GM18907 (cell line): ENCODE results near the gene TRAPPC5.

Experiments used
- ATAC-seq: cut with Tn5 transposase; IDR thresholded peaks from one replicate; pipeline ENCODE4 v1.9.1; 2021; ENCODE audit warnings: mild to moderate bottlenecking, moderate library complexity; ENCODE audit not compliant: unreplicated experiment

Gene TRAPPC5

GRCh38 chr19:7645656-7646425 lies 34.8 kb upstream of the TRAPPC5 start:
- no peak for ATAC-seq

DNA sequence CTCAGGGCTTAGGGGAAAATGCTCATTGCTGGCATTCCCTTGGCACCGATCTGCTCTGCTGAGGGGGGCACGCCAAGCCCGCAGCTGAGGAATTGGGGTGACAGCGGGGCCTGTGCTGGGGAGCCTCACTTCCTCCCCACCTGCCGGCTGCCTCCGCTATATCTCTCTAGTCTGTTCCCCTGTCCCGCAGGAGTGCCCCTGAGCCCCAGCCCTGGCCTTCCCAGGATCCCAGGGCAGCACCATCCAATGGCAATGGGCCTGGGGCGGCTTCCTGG lies 34.3 kb upstream of the TRAPPC5 start:
- ATAC-seq, result no peak

DNA sequence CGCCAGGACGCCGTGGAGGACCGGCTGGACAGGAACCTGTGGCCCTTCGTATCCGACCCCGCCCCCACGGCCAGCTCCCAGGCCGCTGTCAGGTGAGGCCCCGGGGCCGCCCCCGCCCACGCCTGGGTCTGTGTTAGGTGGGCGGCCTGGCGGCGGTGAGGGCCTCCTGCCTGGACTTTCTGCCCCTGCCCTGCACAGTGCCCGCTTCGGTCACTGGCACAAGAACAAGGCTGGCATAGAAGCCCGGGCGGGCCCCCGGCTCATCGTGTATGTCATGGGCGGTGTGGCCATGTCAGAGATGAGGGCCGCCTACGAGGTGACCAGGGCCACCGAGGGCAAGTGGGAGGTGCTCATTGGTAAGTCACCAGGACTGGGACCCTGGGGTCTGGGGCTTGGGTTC lies 33.5 kb upstream of the TRAPPC5 start:
- no peak for ATAC-seq

DNA sequence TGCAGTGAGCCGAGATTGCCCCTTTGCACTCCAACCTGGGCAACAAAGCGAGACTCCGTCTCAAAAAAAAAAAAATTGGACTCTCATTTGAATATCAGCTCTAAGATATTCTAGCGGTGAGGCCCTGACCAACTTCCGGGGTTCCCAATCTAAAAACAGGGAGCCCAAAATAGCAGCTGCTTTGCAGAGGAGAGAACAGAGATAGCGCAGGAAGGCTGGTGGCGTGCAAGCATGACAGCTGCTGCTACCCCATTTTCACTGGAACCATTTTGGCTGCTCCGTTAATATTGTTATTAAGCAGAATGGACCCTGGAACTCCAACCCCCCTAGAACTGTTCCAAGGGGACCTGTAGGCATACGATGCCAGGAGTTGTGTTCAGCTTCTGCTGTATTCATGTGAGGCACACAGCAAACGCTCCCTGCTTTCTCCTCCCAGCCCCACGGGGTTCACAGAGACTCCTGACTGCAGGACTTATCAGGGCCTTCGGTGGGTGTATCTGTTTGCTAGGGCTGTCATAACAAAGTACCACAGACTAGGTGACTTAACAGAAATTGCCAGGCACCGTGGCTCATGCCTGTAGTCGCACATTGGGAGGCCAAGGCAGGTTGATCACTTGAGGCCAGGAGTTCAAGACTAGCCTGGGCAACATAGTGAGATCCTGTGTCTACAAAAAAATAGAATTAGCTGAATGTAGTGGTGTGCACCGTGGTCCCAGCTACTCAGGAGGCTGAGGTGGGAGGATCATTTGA lies 32.2 kb upstream of the TRAPPC5 start:
- no peak for ATAC-seq

DNA sequence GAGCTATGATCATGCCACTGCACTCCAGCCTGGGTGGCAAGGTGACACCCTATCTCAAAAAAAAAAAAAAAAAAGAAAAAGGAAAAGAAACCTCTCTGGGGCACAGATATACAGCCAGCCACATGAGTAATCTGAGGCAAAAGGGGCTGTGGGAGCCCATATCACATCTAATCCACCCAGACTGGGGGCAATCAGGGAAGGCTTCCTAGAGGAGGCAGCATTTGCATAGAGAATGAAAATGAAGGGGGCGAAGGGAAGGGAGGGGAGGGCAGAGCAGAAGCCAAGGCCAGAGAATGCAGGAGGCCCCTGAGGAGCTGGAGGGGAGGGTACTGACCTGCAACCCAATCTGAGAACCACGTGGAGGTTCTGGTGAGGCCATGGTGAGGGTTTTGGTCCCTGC lies 30.5 kb upstream of the TRAPPC5 start:
- ATAC-seq, result no peak

DNA sequence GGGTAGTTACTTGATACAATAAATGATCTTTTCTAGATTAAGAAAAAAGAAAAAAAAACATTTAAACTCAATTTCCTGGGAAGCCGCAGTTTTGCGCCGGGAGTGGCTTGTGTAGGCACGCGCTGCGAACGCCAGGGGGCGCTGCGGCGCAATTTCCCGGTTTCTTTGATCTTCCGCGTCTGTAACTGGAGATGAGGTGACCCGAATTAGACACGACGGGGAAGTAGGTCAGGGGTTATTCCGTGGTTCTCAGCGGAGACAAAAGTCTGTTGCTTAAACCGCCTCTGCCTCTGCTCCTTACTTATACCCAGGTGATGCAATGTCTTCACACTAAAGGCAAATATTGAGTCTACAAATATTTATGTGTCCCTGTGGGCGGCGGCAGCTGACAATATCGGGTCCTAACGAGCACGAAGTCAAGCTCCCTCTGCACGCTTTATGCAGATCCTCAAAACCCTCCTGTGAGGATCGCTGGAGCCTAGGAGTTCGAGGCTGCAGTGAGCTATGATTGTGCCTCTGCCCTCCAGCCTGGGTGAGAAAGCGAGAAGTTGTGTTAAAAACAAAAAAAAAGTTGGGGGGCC lies 28.5 kb upstream of the TRAPPC5 start:
- no peak for ATAC-seq

DNA sequence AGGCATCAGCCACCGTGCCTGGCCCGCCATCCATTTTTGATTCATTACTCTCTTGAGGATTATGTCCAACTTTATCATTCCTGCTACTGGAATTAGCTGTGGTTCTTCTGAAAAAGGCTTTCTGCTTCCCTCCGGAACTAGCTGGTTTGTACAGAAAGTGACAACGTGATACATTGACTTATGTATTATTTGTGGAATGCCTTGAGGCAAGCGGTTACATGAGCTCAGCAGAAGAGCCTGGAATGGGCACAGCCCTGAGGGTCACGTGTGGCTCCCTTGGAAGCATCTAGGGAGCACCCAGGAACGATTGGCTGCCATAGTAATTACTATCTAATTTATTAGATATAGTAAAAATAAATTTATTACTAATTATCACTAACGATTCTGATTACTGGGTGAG lies 26.2 kb upstream of the TRAPPC5 start:
- ATAC-seq, result no peak

GRCh38 chr19:7655581-7655980 lies 25.1 kb upstream of the TRAPPC5 start:
- no peak for ATAC-seq

DNA sequence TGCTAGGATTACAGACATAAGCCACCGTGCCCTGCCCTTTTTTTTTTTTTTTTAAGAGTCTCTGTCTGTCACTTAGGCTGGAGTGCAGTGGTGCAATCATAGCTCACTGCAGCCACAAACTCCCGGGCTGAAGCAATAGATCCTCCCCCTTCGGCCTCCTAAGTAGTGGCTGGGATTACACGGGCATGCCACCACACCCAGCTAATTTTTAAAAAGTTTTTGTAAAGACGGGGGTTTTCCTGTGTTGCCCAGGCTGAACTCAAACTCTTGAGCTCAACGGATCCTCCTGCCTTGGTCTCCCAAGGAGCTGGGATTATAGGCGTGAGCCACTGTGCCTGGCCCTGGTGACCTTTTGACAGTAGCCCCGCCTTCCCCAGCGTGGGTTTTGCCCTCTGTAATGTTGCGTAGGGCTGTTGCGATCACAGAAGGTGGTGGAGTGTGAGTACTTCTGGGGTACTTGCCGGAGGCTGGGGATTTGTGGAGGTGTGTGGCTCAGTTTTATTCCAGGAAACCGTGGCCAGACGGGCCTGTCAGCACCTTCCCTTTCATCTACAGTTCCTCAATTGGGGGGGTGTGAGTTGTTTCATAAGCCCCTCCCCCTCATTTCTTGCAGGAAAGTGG lies 23.4 kb upstream of the TRAPPC5 start:
- ATAC-seq, result no peak

DNA sequence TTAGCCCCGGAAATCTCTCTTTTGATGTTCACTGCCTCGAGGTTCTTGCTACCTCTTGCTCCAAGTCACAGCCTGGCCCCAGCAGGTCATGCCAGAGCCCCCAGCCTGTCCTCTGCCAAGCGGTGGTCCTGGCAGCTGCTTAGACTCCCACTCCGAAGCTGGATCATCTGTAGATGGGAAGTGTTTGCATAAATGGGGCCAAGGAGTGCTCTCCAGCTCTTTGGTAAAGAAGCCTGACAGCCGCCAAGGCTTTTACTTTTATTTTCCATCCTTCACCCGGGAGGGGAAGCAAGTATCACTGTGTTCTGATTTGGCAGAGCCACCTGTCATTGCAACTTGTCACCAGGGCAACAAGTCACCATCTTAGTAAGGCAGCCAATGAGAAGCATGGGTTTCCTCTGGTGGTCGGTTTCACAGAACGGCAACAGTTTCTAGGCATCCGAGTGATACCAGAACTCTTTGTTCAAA lies 22.4 kb upstream of the TRAPPC5 start:
- ATAC-seq, result peak; percentile 65

DNA sequence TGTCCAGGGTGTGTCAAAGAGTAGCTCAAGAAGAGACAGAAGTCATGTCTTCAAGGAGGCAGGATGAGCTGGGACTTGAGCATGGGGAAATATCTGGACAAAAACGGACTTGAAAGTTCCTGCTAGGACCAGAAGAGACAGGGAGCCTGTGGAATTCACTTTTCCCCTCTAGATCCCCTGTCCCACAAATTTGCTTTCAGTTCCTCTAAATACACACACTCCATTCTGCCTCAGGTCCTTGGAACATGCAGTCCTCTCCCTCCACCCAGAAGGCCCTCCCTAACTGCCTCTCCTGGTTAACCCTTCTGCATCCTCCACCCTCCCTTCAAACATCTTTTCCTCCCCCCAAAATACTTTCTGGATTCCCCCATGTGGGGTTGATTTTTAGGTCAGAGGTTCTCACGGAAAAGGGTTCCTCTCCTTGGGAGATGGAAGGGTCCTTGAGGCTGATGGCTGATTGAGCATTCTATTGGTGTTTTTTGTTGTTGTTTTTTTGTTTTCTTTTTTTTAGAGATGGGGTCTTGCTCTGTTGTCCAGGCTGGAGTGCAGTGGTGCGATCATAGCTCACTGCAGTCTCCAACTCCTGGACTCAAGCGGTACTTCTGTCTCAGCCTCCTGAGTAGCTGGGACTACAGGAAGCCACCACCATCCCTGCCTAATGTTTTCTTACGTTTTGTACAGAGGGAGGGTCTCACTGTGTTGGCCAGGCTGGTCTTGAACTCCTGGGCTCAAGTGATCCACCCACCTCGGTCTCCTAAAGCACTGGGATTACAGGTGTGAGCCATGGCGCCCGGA lies 18.7 kb upstream of the TRAPPC5 start:
- no peak for ATAC-seq

DNA sequence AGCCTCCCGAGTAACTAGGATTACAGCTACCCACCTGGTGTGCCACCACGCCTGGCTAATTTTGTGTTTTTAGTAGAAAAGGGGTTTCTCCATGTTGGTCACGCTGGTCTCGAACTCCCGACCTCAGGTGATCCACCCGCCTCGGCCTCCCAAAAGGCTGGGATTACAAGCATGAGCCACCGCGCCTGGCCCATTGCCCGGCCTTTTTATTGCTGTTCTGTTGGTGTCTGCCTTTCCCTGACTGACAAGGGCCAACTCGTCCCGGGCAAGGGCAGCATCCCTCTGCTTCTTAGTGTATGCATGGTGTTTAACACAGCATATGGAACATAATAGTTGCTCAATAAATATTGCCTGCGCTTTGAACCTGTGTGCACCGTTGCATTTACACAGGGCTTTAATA lies 18.0 kb upstream of the TRAPPC5 start:
- no peak for ATAC-seq

DNA sequence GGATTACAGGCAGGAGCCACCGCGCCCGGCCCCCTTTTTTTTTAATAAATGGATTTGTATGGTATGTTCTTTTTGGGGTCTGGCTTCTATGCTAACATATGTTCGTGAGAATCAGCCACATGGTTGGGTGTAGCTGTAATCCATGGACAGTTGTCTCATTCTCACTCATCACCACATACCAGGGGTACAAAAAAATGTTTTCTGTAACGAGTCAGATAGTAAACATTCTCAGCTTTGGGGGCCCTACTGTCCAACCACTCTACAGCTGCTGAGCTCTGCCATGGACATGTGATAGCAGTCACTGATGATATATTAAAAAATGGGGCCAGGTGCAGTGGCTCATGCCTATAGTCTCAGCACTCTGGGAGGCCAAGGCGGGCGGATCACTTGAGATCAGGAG lies 16.9 kb upstream of the TRAPPC5 start:
- ATAC-seq, result no peak

DNA sequence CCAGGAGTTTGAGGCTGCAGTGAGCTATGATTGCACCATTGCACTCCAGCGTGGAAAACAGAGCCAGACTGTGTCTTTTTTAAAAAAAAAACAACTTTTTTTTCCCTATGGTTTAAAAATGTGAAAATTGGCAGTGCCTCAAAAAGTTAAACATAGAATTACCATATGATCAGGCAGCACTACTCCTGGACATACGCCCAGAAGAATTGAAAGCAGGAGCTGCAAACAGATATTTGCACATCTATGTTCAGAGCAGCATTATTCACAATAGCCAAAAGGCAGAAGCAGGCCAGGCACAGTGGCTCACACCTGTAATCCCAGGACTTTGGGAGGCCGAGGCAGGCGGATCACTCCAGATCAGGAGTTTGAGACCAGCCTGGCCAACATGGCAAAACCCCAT lies 15.6 kb upstream of the TRAPPC5 start:
- ATAC-seq, result no peak

- no peak for ATAC-seq
These were observed 11.8 kb upstream of the TRAPPC5 start, which contains the start of gene RETN for GRCh38 chr19:7668842-7669241. RETN (plus strand) TSS chr19:7669049; CDS start chr19:7669327, 278 bp downstream.

DNA sequence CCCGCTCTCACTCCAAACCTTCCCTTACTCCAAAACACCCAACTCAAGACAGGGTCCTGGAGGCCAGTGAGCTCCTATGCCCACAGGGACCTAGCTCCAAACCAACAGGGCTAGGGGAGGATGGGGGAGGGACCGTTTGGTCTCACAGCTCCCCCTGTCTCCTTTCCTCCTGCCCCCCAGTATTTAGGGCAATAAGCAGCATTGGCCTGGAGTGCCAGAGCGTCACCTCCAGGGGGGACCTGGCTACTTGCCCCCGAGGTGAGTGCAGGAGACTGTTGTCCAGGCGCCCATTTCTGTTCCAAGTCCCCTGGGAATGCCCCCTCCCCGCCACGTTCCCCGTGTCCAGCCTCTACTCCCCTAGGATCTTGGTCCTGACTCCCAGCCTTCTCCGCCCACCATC lies 11.0 kb upstream of the TRAPPC5 start:
- no peak for ATAC-seq

DNA sequence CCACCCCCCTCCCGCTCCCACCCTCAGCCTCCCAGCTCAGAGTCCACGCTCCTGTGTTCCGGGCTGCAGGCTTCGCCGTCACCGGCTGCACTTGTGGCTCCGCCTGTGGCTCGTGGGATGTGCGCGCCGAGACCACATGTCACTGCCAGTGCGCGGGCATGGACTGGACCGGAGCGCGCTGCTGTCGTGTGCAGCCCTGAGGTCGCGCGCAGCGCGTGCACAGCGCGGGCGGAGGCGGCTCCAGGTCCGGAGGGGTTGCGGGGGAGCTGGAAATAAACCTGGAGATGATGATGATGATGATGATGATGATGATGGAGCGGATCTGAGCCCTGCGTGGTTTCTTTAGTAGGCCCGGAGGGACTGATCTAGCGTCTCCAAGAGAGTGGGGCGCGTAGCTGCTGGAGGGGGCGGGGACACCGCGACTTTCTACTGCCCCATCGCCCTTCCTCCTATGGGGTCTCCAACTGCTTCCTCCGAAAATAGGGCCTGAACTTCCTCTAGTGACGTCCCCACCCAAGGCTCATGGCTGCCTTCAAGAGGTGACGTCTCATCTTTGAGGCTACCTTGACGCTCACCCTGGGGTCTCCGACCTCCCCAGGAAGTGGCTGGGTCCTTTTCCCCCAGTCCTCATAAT lies 10.4 kb upstream of the TRAPPC5 start:
- no peak for ATAC-seq

DNA sequence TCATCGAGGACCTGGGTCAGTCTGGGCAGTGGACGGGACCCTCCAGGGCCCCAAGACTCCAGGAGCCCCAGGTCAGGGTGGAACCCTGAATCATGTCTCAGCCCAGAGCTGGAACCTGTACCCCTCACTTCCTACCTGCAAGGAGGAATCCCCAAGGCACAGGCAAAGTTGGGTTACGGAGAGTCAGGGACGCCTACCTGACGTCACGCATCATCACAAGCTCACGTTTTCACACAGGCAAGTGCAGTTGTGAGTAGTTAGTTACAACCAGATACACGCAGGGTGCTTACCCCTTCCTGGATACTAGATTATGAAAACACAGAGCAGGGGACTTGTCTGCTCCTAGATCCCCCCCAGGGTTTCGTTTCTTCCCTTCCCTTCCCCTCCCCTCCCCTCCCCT lies 9.8 kb upstream of the TRAPPC5 start:
- no peak for ATAC-seq

GRCh38 chr19:7672522-7672921 lies 8.1 kb upstream of the TRAPPC5 start:
- no peak for ATAC-seq
